ENCODE results near the gene DCTD. TPM values are rescaled to one million over a fixed set of nuclear protein-coding genes. Genes with fewer than 3 reads are reported as not detected.

Gene DCTD
- total RNA-seq, 1 experiment from 2014 or later, result 72.7 TPM

DNA sequence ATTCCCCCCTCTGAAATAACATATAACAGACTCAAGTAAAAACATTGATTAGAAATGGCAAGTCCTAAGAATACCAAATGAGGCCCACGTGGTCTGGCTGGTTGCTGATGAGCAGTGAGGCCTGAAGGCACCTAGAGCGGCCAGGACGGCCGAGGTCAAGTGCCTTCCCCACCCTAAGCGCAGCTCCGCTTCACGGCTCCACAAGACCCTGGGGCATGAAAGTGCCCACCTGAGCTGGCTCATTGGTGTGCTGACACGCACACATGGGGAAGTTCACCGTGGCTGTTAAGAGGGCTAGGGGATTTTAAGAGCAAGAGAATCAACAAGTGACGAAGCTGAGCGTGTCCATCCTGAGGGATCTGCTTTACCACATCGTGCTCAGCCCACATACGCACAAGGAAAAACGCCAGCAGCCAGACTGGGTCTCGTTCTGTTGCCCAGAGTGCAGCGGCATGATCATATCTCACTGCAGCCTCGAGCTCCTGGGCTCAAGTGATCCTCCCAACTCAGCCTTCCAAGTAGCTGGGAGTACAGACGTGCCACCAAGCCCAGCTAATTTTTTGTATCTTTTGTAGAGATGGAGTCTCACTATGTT is 22.4 kb downstream of the DCTD start:
- H3K4me3 ChIP-seq (ENCODE audit: low read depth, low read length, poor library complexity, severe bottlenecking), result no peak overlapping the region
- BruUV-seq (replicated peaks), result no TSS peak
- no peaks in the 10 kb centered on the region for H3K9me3 ChIP-seq (ENCODE audit: low read depth, low read length, poor library complexity, severe bottlenecking)
- no peak overlapping the region for H3K27ac ChIP-seq (ENCODE audit: low read depth, low read length, poor library complexity, severe bottlenecking)
- DNase-seq (ENCODE audit: low spot score), result no peak
- no peak for TF ChIP-seq EZH2 (IDR thresholded peaks at IDR 0.05; ENCODE audit: borderline replicate concordance, low read depth, low read length, poor library complexity, severe bottlenecking)
- TF ChIP-seq, protein P1, sequence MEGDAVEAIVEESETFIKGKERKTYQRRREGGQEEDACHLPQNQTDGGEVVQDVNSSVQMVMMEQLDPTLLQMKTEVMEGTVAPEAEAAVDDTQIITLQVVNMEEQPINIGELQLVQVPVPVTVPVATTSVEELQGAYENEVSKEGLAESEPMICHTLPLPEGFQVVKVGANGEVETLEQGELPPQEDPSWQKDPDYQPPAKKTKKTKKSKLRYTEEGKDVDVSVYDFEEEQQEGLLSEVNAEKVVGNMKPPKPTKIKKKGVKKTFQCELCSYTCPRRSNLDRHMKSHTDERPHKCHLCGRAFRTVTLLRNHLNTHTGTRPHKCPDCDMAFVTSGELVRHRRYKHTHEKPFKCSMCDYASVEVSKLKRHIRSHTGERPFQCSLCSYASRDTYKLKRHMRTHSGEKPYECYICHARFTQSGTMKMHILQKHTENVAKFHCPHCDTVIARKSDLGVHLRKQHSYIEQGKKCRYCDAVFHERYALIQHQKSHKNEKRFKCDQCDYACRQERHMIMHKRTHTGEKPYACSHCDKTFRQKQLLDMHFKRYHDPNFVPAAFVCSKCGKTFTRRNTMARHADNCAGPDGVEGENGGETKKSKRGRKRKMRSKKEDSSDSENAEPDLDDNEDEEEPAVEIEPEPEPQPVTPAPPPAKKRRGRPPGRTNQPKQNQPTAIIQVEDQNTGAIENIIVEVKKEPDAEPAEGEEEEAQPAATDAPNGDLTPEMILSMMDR (conservative IDR thresholded peaks at IDR 0.05; ENCODE audit: low read depth, low read length), result no peak
- intact Hi-C loops (cut with micrococcal nuclease; ENCODE audit: unreplicated experiment), result no loop called here
- peaks cover 27% of the 10 kb centered on the region for H3K36me3 ChIP-seq (ENCODE audit: insufficient read depth, low read length, poor library complexity, severe bottlenecking)
- CTCF ChIA-PET, result no interaction called here
- POLR2A ChIA-PET (ENCODE audit: low non-redundant PET), result no interaction called here
- H3K27me3 ChIP-seq (replicated peaks; ENCODE audit: insufficient read depth, low read depth, low read length, poor library complexity), result no peaks in the 10 kb centered on the region
- H3K4me1 ChIP-seq (ENCODE audit: insufficient read depth, low read length, poor library complexity, severe bottlenecking), result no peaks in the 10 kb centered on the region

- H3K27ac ChIP-seq (ENCODE audit: low read depth, low read length, poor library complexity, severe bottlenecking), result no peak overlapping the region
These were observed 23.6 kb downstream of the DCTD start for GRCh38 chr4:182893474-182894080.

GRCh38 chr4:182893047-182893446 is 24.1 kb downstream of the DCTD start:
- intact Hi-C loops (cut with micrococcal nuclease; ENCODE audit: unreplicated experiment), result no loop called here
- Histone ChIP-seq H3K4me1 (ENCODE audit: insufficient read depth, low read length, poor library complexity, severe bottlenecking) (no peaks in the 10 kb centered on the region), H3K27ac (ENCODE audit: low read depth, low read length, poor library complexity, severe bottlenecking) (no peak overlapping the region), H3K27me3 (replicated peaks; ENCODE audit: insufficient read depth, low read depth, low read length, poor library complexity) (no peaks in the 10 kb centered on the region), H3K36me3 (ENCODE audit: insufficient read depth, low read length, poor library complexity, severe bottlenecking) (peaks cover 29% of the 10 kb centered on the region), H3K9me3 (ENCODE audit: low read depth, low read length, poor library complexity, severe bottlenecking) (no peaks in the 10 kb centered on the region), H3K4me3 (ENCODE audit: low read depth, low read length, poor library complexity, severe bottlenecking) (no peak overlapping the region)
- ChIA-PET CTCF (no interaction called here), POLR2A (ENCODE audit: low non-redundant PET) (no interaction called here)
- no peak for TF ChIP-seq EZH2 (IDR thresholded peaks at IDR 0.05; ENCODE audit: borderline replicate concordance, low read depth, low read length, poor library complexity, severe bottlenecking)
- TF ChIP-seq, protein P1 (conservative IDR thresholded peaks at IDR 0.05; ENCODE audit: low read depth, low read length), result no peak
- BruUV-seq (replicated peaks), result no TSS peak
- DNase-seq (ENCODE audit: low spot score), result no peak

More at GRCh38 chr4:182893474-182894080, 23.6 kb downstream of the DCTD start:
- Histone ChIP-seq H3K9me3 (ENCODE audit: low read depth, low read length, poor library complexity, severe bottlenecking) (no peaks in the 10 kb centered on the region), H3K36me3 (ENCODE audit: insufficient read depth, low read length, poor library complexity, severe bottlenecking) (peaks cover 26% of the 10 kb centered on the region), H3K4me3 (ENCODE audit: low read depth, low read length, poor library complexity, severe bottlenecking) (no peak overlapping the region), H3K4me1 (ENCODE audit: insufficient read depth, low read length, poor library complexity, severe bottlenecking) (no peaks in the 10 kb centered on the region), H3K27me3 (replicated peaks; ENCODE audit: insufficient read depth, low read depth, low read length, poor library complexity) (no peaks in the 10 kb centered on the region)
- TF ChIP-seq, protein P1 (conservative IDR thresholded peaks at IDR 0.05; ENCODE audit: low read depth, low read length), result no peak
- no peak for TF ChIP-seq EZH2 (IDR thresholded peaks at IDR 0.05; ENCODE audit: borderline replicate concordance, low read depth, low read length, poor library complexity, severe bottlenecking)
- CTCF ChIA-PET, result no interaction called here
- BruUV-seq (replicated peaks), result no TSS peak
- POLR2A ChIA-PET (ENCODE audit: low non-redundant PET), result no interaction called here
- intact Hi-C loops (cut with micrococcal nuclease; ENCODE audit: unreplicated experiment), result no loop called here
- DNase-seq (ENCODE audit: low spot score), result no peak
